HEK293 (cell line): ENCODE data around the gene WNT11.

Experiments
- CTCF ChIA-PET: fragments of 350-600 bp; formaldehyde crosslinking; extraction: SDS; loops from one replicate; lab custom pipeline; 2021; ENCODE audit warnings: antibody characterized with exemption; lab: Yijun Ruan, JAX
- POLR2A ChIA-PET: fragments of 300-600 bp; formaldehyde crosslinking; extraction: SDS; loops from one replicate; lab custom pipeline; 2020; ENCODE audit warnings: antibody characterized with exemption, inconsistent platforms; lab: Yijun Ruan, JAX
- H3K27ac ChIP-seq: fragments of 200-500 bp; sonication (Bioruptor generic); 2 replicates; pipeline ENCODE4 v1.5.1; 2014; ENCODE audit warnings: low read depth, low read length, control low read depth, inconsistent platforms; ENCODE audit errors: extremely low read depth
- H3K36me3 ChIP-seq, 2 experiments: fragments of 200-500 bp in 1 of 2; sonication (Bioruptor generic) in 1 of 2; 1 replicate in 1 of 2; 2 replicates in 1 of 2; pipeline ENCODE4 v1.5.1; 2014 to 2017; ENCODE audit warnings: inconsistent platforms in 2 of 2, low read length in 2 of 2; ENCODE audit not compliant: control insufficient read depth in 2 of 2, insufficient read depth in 1 of 2
- H3K4me1 ChIP-seq: fragments of 200-500 bp; sonication (Bioruptor generic); 2 replicates; pipeline ENCODE4 v1.5.1; 2014; ENCODE audit warnings: mild to moderate bottlenecking, low read length, inconsistent platforms; ENCODE audit not compliant: control insufficient read depth, insufficient read depth
- H3K4me3 ChIP-seq: 2 replicates; pipeline ENCODE4 v1.5.1; 2011; ENCODE audit warnings: low read depth, mild to moderate bottlenecking, control low read depth, low read length, moderate library complexity
- H3K9me3 ChIP-seq: fragments of 200-500 bp; sonication (Bioruptor generic); 2 replicates; pipeline ENCODE4 v1.5.1; 2014; ENCODE audit warnings: low read depth, low read length, inconsistent platforms; ENCODE audit not compliant: control insufficient read depth, insufficient read depth
- HOXD13 ChIP-seq: sonication (generic); formaldehyde crosslinking; IDR thresholded peaks from 2 replicates; pipeline ENCODE4 v1.8.0; 2022; ENCODE audit warnings: missing genetic modification reagents, borderline replicate concordance
- OVOL3 ChIP-seq: fragments of 450-650 bp; formaldehyde crosslinking; IDR thresholded peaks from 2 replicates; pipeline ENCODE4 v1.5.1; 2016; ENCODE audit warnings: missing biosample characterization, missing genetic modification characterization
- SCRT1 ChIP-seq: fragments of 450-650 bp; formaldehyde crosslinking; IDR thresholded peaks from 2 replicates; pipeline ENCODE4 v1.5.1; 2016; ENCODE audit warnings: missing biosample characterization, missing genetic modification characterization, borderline replicate concordance
- SP3 ChIP-seq: fragments of 450-650 bp; formaldehyde crosslinking; IDR thresholded peaks from 2 replicates; pipeline ENCODE4 v1.5.1; 2016; ENCODE audit warnings: missing biosample characterization, missing genetic modification characterization
- SP7 ChIP-seq: fragments of 450-650 bp; formaldehyde crosslinking; IDR thresholded peaks from 2 replicates; pipeline ENCODE4 v1.5.1; 2016; ENCODE audit warnings: missing biosample characterization, missing genetic modification characterization
- ZBTB48 ChIP-seq: fragments of 450-650 bp; formaldehyde crosslinking; IDR thresholded peaks from 2 replicates; pipeline ENCODE4 v1.5.1; 2016; ENCODE audit warnings: missing biosample characterization, missing genetic modification characterization
- ZBTB7A ChIP-seq: fragments of 450-650 bp; formaldehyde crosslinking; IDR thresholded peaks from 2 replicates; pipeline ENCODE4 v1.5.1; 2016; ENCODE audit warnings: low read depth, missing biosample characterization, missing genetic modification characterization
- ZBTB8A ChIP-seq: fragments of 450-650 bp; formaldehyde crosslinking; IDR thresholded peaks from 2 replicates; pipeline ENCODE4 v1.5.1; 2016; ENCODE audit warnings: missing biosample characterization, missing genetic modification characterization
- ZNF24 ChIP-seq: fragments of 450-650 bp; formaldehyde crosslinking; IDR thresholded peaks from 2 replicates; pipeline ENCODE4 v1.5.1; 2016; ENCODE audit warnings: missing biosample characterization, missing genetic modification characterization
- ZNF335 ChIP-seq: fragments of 450-650 bp; formaldehyde crosslinking; conservative IDR thresholded peaks from 2 replicates; pipeline ENCODE4 v1.5.1; 2016; ENCODE audit warnings: missing biosample characterization, missing genetic modification characterization
- ZNF37A ChIP-seq: fragments of 450-650 bp; IDR thresholded peaks from 2 replicates; pipeline ENCODE4 v1.5.1; 2018; ENCODE audit warnings: missing biosample characterization, missing genetic modification characterization
- ZNF391 ChIP-seq: fragments of 450-650 bp; formaldehyde crosslinking; IDR thresholded peaks from 2 replicates; pipeline ENCODE4 v1.5.1; 2016; ENCODE audit warnings: low read depth, missing biosample characterization, missing genetic modification characterization, borderline replicate concordance
- ZNF501 ChIP-seq: fragments of 450-650 bp; formaldehyde crosslinking; IDR thresholded peaks from 2 replicates; pipeline ENCODE4 v1.5.1; 2016; ENCODE audit warnings: missing biosample characterization, missing genetic modification characterization
- ZNF585B ChIP-seq: fragments of 450-650 bp; formaldehyde crosslinking; IDR thresholded peaks from 2 replicates; pipeline ENCODE4 v1.5.1; 2016; ENCODE audit warnings: missing biosample characterization, missing genetic modification characterization
- ZNF610 ChIP-seq: fragments of 450-650 bp; formaldehyde crosslinking; IDR thresholded peaks from 2 replicates; pipeline ENCODE4 v1.5.1; 2016; ENCODE audit warnings: missing biosample characterization, missing genetic modification characterization, borderline replicate concordance
- ZNF701 ChIP-seq: fragments of 450-650 bp; formaldehyde crosslinking; IDR thresholded peaks from 2 replicates; pipeline ENCODE4 v1.5.1; 2016; ENCODE audit warnings: missing biosample characterization, missing genetic modification characterization
- TF ChIP-seq, protein P1 (sequence below): fragments of 450-650 bp; formaldehyde crosslinking; IDR thresholded peaks from 2 replicates; pipeline ENCODE4 v1.5.1; 2016; ENCODE audit warnings: missing biosample characterization, missing genetic modification characterization, low read depth
- TF ChIP-seq, protein P2 (sequence below): fragments of 450-650 bp; formaldehyde crosslinking; IDR thresholded peaks from 2 replicates; pipeline ENCODE4 v1.5.1; 2016; ENCODE audit warnings: missing biosample characterization, missing genetic modification characterization
- TF ChIP-seq, protein P3 (sequence below): fragments of 450-650 bp; formaldehyde crosslinking; IDR thresholded peaks from 2 replicates; pipeline ENCODE4 v1.5.1; 2016; ENCODE audit warnings: missing biosample characterization, missing genetic modification characterization
- TF ChIP-seq, protein P4 (sequence below): fragments of 450-650 bp; formaldehyde crosslinking; IDR thresholded peaks from 2 replicates; pipeline ENCODE4 v1.5.1; 2016; ENCODE audit warnings: missing biosample characterization, missing genetic modification characterization
- TF ChIP-seq, protein P5 (sequence below): fragments of 450-650 bp; formaldehyde crosslinking; IDR thresholded peaks from 2 replicates; pipeline ENCODE4 v1.5.1; 2016; ENCODE audit warnings: missing biosample characterization, missing genetic modification characterization

The WNT11 gene

DNA sequence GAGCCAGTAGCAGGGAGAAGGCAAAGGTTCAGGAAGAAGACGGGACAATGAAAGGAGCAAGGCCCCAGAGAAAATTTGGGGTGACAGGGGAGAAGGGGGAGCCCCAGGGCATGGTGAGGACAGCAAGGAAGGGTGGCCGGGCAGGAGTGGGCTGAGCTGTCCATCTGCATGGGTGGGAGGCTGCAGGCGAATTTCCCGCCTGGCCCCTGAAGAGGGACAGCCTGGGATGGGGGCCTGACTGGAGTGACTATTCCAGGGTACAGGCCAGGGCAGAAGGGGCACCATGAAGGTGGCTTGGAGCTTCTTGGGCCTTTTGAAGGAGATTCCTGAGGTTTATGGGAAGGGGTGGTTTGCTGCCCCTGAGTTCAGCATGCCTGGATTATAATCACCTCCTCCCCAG, 56.2 kb downstream of the WNT11 start (continued):
- no peak for TF ChIP-seq SP3 (tag by site-specific recombination)

DNA sequence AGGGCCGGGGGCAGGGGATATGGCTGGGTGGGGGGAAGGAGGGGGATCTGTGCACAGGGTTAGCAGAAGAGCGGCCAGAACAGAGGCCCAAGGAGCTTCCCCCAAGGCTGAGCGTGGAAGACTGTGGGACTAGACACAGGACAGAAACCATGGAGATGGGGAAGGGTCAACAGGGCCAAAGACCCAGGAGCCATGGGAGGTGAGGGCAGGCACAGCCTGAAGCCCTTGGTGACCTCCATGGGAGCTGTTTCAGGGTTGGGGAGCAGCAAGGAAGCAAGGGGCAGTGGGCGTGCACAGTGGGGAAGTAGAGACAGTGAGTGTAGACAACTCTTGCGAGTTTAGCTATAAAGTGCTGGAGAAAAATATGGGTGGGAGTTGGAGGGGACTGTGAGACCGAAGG, 56.6 kb downstream of the WNT11 start:
- Histone ChIP-seq H3K36me3 (no peaks in the 10 kb centered on the region), H3K9me3 (no peaks in the 10 kb centered on the region), H3K4me1 (no peaks in the 10 kb centered on the region), H3K4me3 (no peak overlapping the region), H3K27ac (no peak overlapping the region)
- ChIA-PET POLR2A (no interaction called here), CTCF (interaction anchor here (0.6 to 1.4 kb wide), 7 partner anchors 9 to 777 kb away, joined by 3 to 6 read pairs (median 3); no protein-coding TSS in a partner anchor)
- TF ChIP-seq ZNF585B (tag by site-specific recombination) (no peak), OVOL3 (no peak), HOXD13 (no peak), ZNF335 (tag by site-specific recombination) (no peak)
- TF ChIP-seq, protein P1, sequence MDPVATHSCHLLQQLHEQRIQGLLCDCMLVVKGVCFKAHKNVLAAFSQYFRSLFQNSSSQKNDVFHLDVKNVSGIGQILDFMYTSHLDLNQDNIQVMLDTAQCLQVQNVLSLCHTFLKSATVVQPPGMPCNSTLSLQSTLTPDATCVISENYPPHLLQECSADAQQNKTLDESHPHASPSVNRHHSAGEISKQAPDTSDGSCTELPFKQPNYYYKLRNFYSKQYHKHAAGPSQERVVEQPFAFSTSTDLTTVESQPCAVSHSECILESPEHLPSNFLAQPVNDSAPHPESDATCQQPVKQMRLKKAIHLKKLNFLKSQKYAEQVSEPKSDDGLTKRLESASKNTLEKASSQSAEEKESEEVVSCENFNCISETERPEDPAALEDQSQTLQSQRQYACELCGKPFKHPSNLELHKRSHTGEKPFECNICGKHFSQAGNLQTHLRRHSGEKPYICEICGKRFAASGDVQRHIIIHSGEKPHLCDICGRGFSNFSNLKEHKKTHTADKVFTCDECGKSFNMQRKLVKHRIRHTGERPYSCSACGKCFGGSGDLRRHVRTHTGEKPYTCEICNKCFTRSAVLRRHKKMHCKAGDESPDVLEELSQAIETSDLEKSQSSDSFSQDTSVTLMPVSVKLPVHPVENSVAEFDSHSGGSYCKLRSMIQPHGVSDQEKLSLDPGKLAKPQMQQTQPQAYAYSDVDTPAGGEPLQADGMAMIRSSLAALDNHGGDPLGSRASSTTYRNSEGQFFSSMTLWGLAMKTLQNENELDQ (tag by site-specific recombination) = no peak

DNA sequence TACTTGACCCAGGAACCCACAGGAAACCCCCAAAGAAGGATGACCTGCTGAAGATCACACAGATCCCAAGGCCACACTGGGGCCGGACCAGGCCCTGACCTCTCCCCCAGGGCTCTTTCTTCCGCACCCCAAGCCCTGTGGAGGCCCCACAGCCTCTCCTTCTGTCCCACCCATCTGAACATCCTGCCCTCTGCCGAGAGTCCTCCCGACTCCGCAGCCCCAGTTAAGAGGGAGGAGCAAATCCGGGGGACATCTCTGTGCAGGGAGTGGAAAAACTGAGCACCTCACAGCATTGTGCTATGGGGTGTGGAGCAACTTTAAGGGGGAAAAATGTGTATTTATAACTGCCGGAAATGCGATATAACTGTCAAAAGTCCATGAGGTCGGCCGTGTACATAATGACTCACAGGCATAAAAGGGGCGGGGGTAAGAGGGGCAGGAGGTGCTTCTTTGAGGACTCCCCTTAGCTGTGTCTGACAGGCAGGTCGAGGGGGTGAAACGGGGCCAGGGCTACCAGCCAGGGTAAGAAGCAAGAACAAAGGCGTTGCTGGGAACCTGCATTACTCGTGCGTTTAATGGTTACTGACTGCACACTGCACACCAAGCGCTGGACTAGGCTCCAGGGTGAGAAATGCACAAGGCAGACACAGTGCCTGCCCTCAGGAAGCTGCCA, 57.2 kb downstream of the WNT11 start:
- Histone ChIP-seq H3K4me1 (no peaks in the 10 kb centered on the region), H3K27ac (no peak overlapping the region), H3K4me3 (no peak overlapping the region), H3K9me3 (no peaks in the 10 kb centered on the region), H3K36me3 (no peaks in the 10 kb centered on the region)
- ChIA-PET CTCF (interaction anchor here (0.6 to 2.0 kb wide), 6 partner anchors 170 to 776 kb away, joined by 3 to 6 read pairs (median 4); no protein-coding TSS in a partner anchor), POLR2A (no interaction called here)
- no peak for TF ChIP-seq ZNF501 (tag by site-specific recombination)
- TF ChIP-seq, protein P2, sequence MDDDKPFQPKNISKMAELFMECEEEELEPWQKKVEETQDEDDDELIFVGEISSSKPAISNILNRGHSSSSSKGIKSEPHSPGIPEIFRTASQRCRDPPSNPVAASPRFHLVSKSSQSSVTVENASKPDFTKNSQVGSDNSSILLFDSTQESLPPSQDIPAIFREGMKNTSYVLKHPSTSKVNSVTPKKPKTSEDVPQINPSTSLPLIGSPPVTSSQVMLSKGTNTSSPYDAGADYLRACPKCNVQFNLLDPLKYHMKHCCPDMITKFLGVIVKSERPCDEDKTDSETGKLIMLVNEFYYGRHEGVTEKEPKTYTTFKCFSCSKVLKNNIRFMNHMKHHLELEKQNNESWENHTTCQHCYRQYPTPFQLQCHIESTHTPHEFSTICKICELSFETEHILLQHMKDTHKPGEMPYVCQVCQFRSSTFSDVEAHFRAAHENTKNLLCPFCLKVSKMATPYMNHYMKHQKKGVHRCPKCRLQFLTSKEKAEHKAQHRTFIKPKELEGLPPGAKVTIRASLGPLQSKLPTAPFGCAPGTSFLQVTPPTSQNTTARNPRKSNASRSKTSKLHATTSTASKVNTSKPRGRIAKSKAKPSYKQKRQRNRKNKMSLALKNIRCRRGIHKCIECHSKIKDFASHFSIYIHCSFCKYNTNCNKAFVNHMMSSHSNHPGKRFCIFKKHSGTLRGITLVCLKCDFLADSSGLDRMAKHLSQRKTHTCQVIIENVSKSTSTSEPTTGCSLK = no peak
- no peak for TF ChIP-seq ZNF391 (tag by site-specific recombination)
- no peak for TF ChIP-seq ZNF610 (tag by site-specific recombination)
- no peak for TF ChIP-seq ZBTB48
- no peak for TF ChIP-seq ZBTB8A (tag by site-specific recombination)
- no peak for TF ChIP-seq ZNF24 (tag by site-specific recombination)
- no peak for TF ChIP-seq ZNF37A (tag by site-specific recombination)
- TF ChIP-seq SP7 (tag by site-specific recombination) = no peak
- TF ChIP-seq SCRT1 = no peak
- TF ChIP-seq, protein P3, sequence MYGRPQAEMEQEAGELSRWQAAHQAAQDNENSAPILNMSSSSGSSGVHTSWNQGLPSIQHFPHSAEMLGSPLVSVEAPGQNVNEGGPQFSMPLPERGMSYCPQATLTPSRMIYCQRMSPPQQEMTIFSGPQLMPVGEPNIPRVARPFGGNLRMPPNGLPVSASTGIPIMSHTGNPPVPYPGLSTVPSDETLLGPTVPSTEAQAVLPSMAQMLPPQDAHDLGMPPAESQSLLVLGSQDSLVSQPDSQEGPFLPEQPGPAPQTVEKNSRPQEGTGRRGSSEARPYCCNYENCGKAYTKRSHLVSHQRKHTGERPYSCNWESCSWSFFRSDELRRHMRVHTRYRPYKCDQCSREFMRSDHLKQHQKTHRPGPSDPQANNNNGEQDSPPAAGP (tag by site-specific recombination) = no peak
- TF ChIP-seq, protein P4, sequence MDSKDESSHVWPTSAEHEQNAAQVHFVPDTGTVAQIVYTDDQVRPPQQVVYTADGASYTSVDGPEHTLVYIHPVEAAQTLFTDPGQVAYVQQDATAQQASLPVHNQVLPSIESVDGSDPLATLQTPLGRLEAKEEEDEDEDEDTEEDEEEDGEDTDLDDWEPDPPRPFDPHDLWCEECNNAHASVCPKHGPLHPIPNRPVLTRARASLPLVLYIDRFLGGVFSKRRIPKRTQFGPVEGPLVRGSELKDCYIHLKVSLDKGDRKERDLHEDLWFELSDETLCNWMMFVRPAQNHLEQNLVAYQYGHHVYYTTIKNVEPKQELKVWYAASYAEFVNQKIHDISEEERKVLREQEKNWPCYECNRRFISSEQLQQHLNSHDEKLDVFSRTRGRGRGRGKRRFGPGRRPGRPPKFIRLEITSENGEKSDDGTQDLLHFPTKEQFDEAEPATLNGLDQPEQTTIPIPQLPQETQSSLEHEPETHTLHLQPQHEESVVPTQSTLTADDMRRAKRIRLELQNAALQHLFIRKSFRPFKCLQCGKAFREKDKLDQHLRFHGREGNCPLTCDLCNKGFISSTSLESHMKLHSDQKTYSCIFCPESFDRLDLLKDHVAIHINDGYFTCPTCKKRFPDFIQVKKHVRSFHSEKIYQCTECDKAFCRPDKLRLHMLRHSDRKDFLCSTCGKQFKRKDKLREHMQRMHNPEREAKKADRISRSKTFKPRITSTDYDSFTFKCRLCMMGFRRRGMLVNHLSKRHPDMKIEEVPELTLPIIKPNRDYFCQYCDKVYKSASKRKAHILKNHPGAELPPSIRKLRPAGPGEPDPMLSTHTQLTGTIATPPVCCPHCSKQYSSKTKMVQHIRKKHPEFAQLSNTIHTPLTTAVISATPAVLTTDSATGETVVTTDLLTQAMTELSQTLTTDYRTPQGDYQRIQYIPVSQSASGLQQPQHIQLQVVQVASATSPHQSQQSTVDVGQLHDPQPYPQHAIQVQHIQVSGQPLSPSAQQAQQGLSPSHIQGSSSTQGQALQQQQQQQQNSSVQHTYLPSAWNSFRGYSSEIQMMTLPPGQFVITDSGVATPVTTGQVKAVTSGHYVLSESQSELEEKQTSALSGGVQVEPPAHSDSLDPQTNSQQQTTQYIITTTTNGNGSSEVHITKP (tag by site-specific recombination) = no peak
- TF ChIP-seq ZBTB7A (tag by site-specific recombination) = no peak
- TF ChIP-seq, protein P5, sequence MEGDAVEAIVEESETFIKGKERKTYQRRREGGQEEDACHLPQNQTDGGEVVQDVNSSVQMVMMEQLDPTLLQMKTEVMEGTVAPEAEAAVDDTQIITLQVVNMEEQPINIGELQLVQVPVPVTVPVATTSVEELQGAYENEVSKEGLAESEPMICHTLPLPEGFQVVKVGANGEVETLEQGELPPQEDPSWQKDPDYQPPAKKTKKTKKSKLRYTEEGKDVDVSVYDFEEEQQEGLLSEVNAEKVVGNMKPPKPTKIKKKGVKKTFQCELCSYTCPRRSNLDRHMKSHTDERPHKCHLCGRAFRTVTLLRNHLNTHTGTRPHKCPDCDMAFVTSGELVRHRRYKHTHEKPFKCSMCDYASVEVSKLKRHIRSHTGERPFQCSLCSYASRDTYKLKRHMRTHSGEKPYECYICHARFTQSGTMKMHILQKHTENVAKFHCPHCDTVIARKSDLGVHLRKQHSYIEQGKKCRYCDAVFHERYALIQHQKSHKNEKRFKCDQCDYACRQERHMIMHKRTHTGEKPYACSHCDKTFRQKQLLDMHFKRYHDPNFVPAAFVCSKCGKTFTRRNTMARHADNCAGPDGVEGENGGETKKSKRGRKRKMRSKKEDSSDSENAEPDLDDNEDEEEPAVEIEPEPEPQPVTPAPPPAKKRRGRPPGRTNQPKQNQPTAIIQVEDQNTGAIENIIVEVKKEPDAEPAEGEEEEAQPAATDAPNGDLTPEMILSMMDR (tag by site-specific recombination) = no peak
- no peak for TF ChIP-seq ZNF701 (tag by site-specific recombination)
